IPS-18c (cell line): ENCODE results near the gene GGPS1.
A peak's percentile ranks its signal among the peaks of the same experiment; 100 is the strongest.
"Not testable (repeated sequence)": the region's sequence is repeated elsewhere in the genome, so short reads cannot be mapped to it uniquely, and the experiment has no call there.

Experiments
- H3K4me3 ChIP-seq: 2 replicates; pipeline ENCODE4 v1.7.0; 2013; ENCODE audit warnings: low read depth, mild to moderate bottlenecking, low read length, moderate library complexity; ENCODE audit not compliant: insufficient read depth
- H3K9me3 ChIP-seq: one replicate; pipeline ENCODE4 v1.6.1; 2013; ENCODE audit warnings: mild to moderate bottlenecking, low read length, moderate library complexity; ENCODE audit not compliant: control insufficient read depth, insufficient read depth

GGPS1 gene

GRCh38 chr1:235326719-235327558 lies 1.4 kb upstream of the GGPS1 start:
- Histone ChIP-seq H3K9me3 (no peaks in the 10 kb centered on the region), H3K4me3 (peak overlapping the region; percentile 97)

GRCh38 chr1:235327559-235328270 lies 655 bp upstream of the GGPS1 start, which contains the start of gene ARID4B:
Gene ARID4B, minus strand, starts transcription at chr1:235328179. Its CDS starts 1,260 bp downstream, at chr1:235326919.
- Histone ChIP-seq H3K9me3 (no peaks in the 10 kb centered on the region), H3K4me3 (peak within 1 kb of the TSS; percentile 97)

GRCh38 chr1:235329139-235329902 lies 951 bp downstream of the GGPS1 start:
- no peaks in the 10 kb centered on the region for H3K9me3 ChIP-seq
- H3K4me3 ChIP-seq: peak overlapping the region; percentile 94

DNA sequence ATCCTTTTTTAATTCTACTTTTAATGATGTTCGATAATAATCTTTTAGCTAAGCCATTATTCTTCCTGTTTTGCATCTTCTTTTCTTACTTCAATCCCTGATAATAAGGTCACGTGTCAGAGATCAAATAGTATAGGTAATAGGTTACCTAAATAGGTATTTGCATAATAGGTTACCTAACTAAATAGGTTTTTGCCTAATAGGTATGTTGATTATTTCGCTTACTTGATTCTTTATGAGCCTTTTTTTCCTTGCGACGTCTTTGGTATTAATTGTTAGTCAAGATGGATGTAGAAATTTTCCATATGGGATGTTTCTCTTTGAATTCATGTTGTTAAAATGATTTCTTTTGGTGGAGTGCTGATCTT lies 2.5 kb downstream of the GGPS1 start:
- no peak overlapping the region for H3K4me3 ChIP-seq
- no peaks in the 10 kb centered on the region for H3K9me3 ChIP-seq

DNA sequence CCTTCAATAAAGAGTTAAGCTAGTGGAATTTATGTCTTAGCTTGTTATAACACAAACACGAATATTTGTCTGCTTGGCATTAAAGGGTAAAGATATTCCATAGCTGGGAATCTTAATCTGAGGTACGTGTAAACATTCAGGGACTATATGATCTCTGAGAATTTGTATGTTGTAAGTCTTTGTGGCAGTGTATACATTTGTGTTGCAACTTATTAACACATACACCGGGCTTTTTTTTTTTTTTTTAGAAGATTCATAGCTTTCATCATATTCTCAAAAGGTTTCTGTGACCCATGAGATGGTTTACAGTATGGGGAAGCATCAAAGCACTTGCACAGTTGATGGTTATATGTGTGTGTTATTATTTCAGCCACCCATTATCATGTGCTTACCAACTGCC lies 3.0 kb downstream of the GGPS1 start:
- Histone ChIP-seq H3K9me3 (no peaks in the 10 kb centered on the region), H3K4me3 (no peak overlapping the region)

- no peaks in the 10 kb centered on the region for H3K9me3 ChIP-seq
- H3K4me3 ChIP-seq: no peak overlapping the region
Observed at GRCh38 chr1:235336903-235337302, 8.5 kb downstream of the GGPS1 start.

GRCh38 chr1:235339746-235340145 lies 11.4 kb downstream of the GGPS1 start:
- Histone ChIP-seq H3K9me3 (no peaks in the 10 kb centered on the region), H3K4me3 (no peak overlapping the region)

DNA sequence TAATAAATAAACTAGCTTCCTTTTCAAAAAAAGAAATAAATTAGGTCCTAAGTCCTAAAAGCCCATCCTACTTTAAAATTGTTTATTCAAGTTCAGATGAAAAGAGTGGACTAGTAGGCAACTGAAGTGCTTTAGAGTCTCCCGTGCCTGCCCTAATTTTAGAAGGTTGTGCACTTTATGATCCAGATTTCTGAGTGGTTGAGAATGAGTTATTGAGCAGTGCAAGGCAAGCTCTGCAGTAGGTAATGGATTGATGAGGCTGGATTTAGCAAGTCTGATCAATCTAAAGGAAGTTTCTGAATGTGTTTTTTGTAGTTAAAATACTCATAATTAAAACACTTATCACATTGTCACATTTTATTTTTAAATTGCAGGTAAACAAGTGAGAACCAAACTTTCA lies 13.0 kb downstream of the GGPS1 start:
- H3K9me3 ChIP-seq: no peaks in the 10 kb centered on the region
- no peak overlapping the region for H3K4me3 ChIP-seq

DNA sequence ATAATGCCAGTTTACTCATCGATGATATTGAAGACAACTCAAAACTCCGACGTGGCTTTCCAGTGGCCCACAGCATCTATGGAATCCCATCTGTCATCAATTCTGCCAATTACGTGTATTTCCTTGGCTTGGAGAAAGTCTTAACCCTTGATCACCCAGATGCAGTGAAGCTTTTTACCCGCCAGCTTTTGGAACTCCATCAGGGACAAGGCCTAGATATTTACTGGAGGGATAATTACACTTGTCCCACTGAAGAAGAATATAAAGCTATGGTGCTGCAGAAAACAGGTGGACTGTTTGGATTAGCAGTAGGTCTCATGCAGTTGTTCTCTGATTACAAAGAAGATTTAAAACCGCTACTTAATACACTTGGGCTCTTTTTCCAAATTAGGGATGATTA lies 13.7 kb downstream of the GGPS1 start:
- H3K9me3 ChIP-seq: no peaks in the 10 kb centered on the region
- H3K4me3 ChIP-seq: no peak overlapping the region

- Histone ChIP-seq H3K4me3 (no peak overlapping the region), H3K9me3 (no peaks in the 10 kb centered on the region)
Observed at GRCh38 chr1:235342471-235342870, 14.1 kb downstream of the GGPS1 start.

GRCh38 chr1:235343726-235344125 lies 15.4 kb downstream of the GGPS1 start:
- Histone ChIP-seq H3K9me3 (no peaks in the 10 kb centered on the region), H3K4me3 (no peak overlapping the region)

DNA sequence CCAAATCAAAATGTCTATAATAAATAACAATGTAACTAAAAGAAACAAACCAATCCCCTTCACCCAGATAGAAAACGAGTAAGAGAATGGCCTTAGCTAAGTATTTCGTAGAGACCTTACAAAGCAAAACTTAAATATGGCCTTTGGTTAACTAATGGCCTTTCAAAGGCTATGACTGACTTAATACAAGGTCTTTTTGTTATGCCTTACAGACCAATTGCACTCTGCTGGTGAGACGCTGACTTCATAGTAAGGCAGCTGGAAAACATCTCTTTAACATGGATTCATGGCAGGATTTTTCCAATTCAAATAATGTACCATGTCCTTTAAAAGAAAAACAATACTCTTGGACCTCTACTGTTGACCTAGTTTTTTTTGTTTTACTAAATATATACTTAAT lies 23.1 kb downstream of the GGPS1 start:
- H3K9me3 ChIP-seq: no peaks in the 10 kb centered on the region
- no peak overlapping the region for H3K4me3 ChIP-seq

GRCh38 chr1:235351898-235352297 lies 23.5 kb downstream of the GGPS1 start:
- H3K9me3 ChIP-seq: no peaks in the 10 kb centered on the region
- no peak overlapping the region for H3K4me3 ChIP-seq

DNA sequence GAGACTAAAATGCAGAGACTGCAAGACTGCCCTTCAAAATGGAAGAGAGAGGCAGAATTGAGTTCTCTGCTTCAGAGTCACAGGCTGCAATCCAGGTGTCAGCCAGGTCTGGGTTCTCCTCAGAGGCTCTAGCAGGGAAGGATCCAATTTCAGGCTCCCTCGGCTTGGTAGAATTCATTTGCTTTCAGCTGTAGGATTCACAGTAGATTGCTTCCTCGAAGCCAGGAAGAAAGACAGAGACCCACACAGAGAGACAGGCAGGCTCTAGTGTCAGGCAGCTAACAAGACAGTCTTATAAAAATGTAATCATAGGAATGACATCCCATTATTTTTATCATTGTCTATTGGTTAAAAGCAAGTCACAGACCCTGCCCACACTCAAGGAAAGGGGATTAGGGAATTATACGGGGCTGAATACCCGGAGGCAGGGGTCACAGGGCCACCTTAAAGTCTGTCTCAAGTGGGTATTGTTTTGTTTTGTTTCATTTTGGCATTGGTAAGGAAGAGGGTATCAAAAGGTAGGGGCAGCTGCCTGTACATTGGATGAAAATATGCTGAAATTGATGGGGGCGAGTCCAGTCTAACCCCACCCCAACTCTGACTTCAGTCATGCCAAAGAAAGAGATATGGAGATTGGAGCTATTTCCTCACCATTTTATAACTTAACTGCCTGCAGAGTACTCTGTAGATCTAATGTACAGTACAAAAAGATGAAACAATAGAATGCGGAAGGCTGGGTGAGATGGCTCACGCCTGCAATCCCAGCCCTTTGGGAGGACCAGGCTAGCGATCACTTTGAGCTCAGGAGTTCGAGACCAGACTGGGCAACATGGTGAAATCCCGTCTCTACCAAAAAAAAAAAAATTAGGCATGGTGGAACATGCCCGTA lies 29.4 kb downstream of the GGPS1 start:
- Histone ChIP-seq H3K9me3 (no peaks in the 10 kb centered on the region), H3K4me3 (no peak overlapping the region)

DNA sequence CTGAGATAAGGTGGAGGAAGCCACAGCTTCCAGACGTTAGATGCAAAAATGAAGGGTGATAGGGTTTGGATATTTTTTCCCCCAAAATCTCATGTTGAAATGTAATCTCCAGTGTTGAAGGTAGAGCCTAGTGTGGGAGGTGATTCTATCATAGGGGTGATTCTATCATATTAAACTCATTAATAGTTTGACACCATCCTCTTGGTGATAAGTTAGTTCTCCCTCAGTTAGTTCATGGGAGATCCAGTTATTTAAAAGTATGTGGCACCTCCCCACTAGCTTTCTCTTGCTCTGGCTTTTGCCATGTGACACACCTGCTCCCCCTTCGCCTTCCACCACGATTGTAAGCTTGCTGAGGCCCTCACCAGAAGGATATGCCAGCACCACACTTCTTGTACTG lies 30.5 kb downstream of the GGPS1 start:
- no peak overlapping the region for H3K4me3 ChIP-seq
- H3K9me3 ChIP-seq: no peaks in the 10 kb centered on the region

DNA sequence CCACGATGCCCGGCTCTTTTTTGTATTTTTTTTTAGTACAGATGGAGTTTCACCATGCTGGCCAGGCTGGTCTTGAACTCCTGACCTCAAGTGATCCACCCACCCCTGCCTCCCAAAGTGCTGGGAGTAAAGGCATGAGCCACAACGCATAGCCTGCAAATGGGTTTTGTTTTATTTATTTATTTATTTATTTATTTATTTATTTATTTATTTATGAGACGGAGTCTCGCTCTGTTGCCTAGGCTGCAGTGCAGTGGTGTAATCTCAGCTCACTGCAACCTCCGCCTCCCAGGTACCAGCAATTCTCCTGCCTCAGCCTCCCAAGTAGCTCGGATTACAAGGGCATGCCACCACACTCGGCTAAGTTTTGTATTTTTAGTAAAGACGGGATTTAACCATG lies 35.8 kb downstream of the GGPS1 start:
- H3K9me3 ChIP-seq, H3K4me3 ChIP-seq: not testable (repeated sequence)

DNA sequence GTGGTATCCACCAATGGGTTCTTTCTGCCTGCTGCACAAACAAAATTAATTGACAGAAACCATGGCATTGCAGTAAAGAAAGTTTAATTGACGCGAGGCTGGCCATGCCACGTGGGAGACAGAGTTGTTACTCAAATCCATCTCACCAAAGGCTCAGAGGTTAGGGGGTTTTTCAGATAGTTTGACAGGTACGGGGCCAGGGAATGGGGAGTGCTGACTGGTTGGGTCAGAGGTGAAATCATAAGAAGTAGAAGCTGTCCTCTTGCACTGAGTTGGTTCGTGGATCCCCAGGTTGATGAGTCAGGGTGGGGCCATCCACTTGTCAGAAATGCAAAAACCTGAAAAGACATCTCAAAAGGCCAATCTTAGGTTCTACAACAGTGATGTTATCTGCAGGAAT lies 37.9 kb downstream of the GGPS1 start:
- Histone ChIP-seq H3K9me3 (peaks cover 4% of the 10 kb centered on the region), H3K4me3 (no peak overlapping the region)
